HCT116 (cell line): ENCODE data around the gene SLC5A4. TPM values are rescaled to one million over a fixed set of nuclear protein-coding genes. Genes with fewer than 3 reads are reported as not detected.

ENCODE experiments used
- ATAC-seq: fragments of 200-7000 bp; cut with Tn5 transposase; 2 replicates; pipeline ENCODE4 v1.9.1; 2020; ENCODE audit warnings: mild to moderate bottlenecking, moderate library complexity
- BruUV-seq: library from RNA; stranded (reverse); fragments of 400-500 nt; replicated peaks from 2 replicates; lab custom pipeline; 2021; lab: Mats Ljungman, UMichigan
- CTCF ChIA-PET: fragments of 300-600 bp; sonication (Branson Sonifier 250); formaldehyde crosslinking; loops from one replicate; lab custom pipeline; 2021; ENCODE audit warnings: antibody characterized with exemption; lab: Charles Lee
- POLR2A ChIA-PET: fragments of 300-600, 350-600 bp; sonication (Branson Sonifier 250); formaldehyde crosslinking; loops from one replicate; lab custom pipeline; 2021; ENCODE audit warnings: antibody characterized with exemption; lab: Charles Lee
- RAD21 ChIA-PET, 2 experiments: fragments of 300-600 bp; sonication (Branson Sonifier 250); formaldehyde crosslinking; loops; one replicate each; lab custom pipeline; 2023; ENCODE audit warnings: low total read pairs in 2 of 2; ENCODE audit not compliant: uncharacterized antibody in 2 of 2, unreplicated experiment in 2 of 2, low non-redundant PET in 1 of 2; lab: Charles Lee
- DNase-seq: peaks from one replicate; pipeline ENCODE4 v3.0.0-alpha.2; 2010; ENCODE audit warnings: low read depth, low spot score
- H2AFZ ChIP-seq: fragments of 200-600 bp; shearing (Covaris generic), sonication (generic); 2 replicates; pipeline ENCODE4 v1.6.1; 2017; ENCODE audit warnings: low read depth, mixed run types, mixed read lengths, antibody characterized with exemption, low read length; ENCODE audit not compliant: poor library complexity, severe bottlenecking
- H3K27ac ChIP-seq: 2 replicates; pipeline ENCODE4 v1.5.1; 2012; ENCODE audit warnings: low read depth, low read length
- H3K27me3 ChIP-seq: fragments of 200-600 bp; sonication (generic); 2 replicates; pipeline ENCODE4 v1.6.1; 2016; ENCODE audit warnings: mixed run types, low read length, mixed read lengths; ENCODE audit not compliant: insufficient read depth
- H3K36me3 ChIP-seq, 2 experiments: fragments of 200-500 bp in 1 of 2; fragments of 200-600 bp in 1 of 2; sonication (Bioruptor generic) in 1 of 2; sonication (generic) in 1 of 2; 2 replicates each; pipeline versions ENCODE4 v1.5.1 to v1.6.1; 2014 to 2016; ENCODE audit warnings: low read length in 2 of 2, inconsistent platforms in 1 of 2, mixed read lengths in 1 of 2, mixed run types in 1 of 2; ENCODE audit not compliant: insufficient read depth in 2 of 2, control insufficient read depth in 1 of 2
- H3K4me1 ChIP-seq, 2 experiments: fragments of 200-600 bp in 1 of 2; sonication (generic) in 1 of 2; 2 replicates each; pipeline versions ENCODE4 v1.5.1 to v1.6.1; 2012 to 2017; ENCODE audit warnings: low read length in 2 of 2, inconsistent platforms in 1 of 2, mild to moderate bottlenecking in 1 of 2, mixed read lengths in 1 of 2, mixed run types in 1 of 2, moderate library complexity in 1 of 2; ENCODE audit not compliant: insufficient read depth in 2 of 2, control insufficient read depth in 1 of 2
- H3K4me2 ChIP-seq: fragments of 200-600 bp; sonication (generic); 2 replicates; pipeline ENCODE4 v1.6.1; 2017; ENCODE audit warnings: mixed run types, low read length, mixed read lengths
- H3K4me3 ChIP-seq, 2 experiments: fragments of 200-600 bp in 1 of 2; sonication (generic) in 1 of 2; replicated peaks in 1 of 2; 2 replicates each; pipeline ENCODE4 v1.5.1; 2011 to 2016; ENCODE audit warnings: low read length in 2 of 2, control low read depth in 1 of 2, low read depth in 1 of 2, mild to moderate bottlenecking in 1 of 2, mixed read lengths in 1 of 2, mixed run types in 1 of 2
- H3K79me2 ChIP-seq: fragments of 200-600 bp; sonication (generic); 2 replicates; pipeline ENCODE4 v1.6.1; 2017; ENCODE audit warnings: mild to moderate bottlenecking, mixed run types, low read length, moderate library complexity, mixed read lengths; ENCODE audit not compliant: insufficient read depth
- H3K9ac ChIP-seq: fragments of 200-600 bp; sonication (generic); 2 replicates; pipeline ENCODE4 v1.6.1; 2016; ENCODE audit warnings: low read length, mixed read lengths
- H3K9me2 ChIP-seq: fragments of 200-600 bp; sonication (generic), shearing (Covaris generic); 2 replicates; pipeline ENCODE4 v1.6.1; 2017; ENCODE audit warnings: mixed run types, mild to moderate bottlenecking, moderate library complexity; ENCODE audit not compliant: insufficient read depth
- H3K9me3 ChIP-seq, 2 experiments: fragments of 200-500 bp in 1 of 2; fragments of 200-600 bp in 1 of 2; sonication (Bioruptor generic) in 1 of 2; sonication (generic) in 1 of 2; 2 replicates each; pipeline ENCODE4 v1.6.1; 2014 to 2017; ENCODE audit warnings: low read length in 2 of 2, mixed read lengths in 2 of 2, inconsistent platforms in 1 of 2, low read depth in 1 of 2, mild to moderate bottlenecking in 1 of 2, mixed run types in 1 of 2, moderate library complexity in 1 of 2; ENCODE audit not compliant: control insufficient read depth in 1 of 2, insufficient read depth in 1 of 2
- H4K20me1 ChIP-seq: fragments of 200-600 bp; sonication (generic), shearing (Covaris generic); 2 replicates; pipeline ENCODE4 v1.6.1; 2017; ENCODE audit warnings: mixed run types, mild to moderate bottlenecking, moderate library complexity; ENCODE audit not compliant: insufficient read depth
- CBX3 ChIP-seq: IDR thresholded peaks from 2 replicates; pipeline ENCODE4 v1.6.1; 2012; ENCODE audit warnings: low read depth
- EGR1 ChIP-seq: IDR thresholded peaks from 2 replicates; pipeline ENCODE4 v1.6.1; 2012; ENCODE audit warnings: low read depth
- EZH2 ChIP-seq: fragments of 200-600 bp; sonication (generic); IDR thresholded peaks from 2 replicates; pipeline ENCODE4 v1.6.1; 2017; ENCODE audit warnings: antibody characterized with exemption, mixed run types
- FOSL1 ChIP-seq: IDR thresholded peaks from 2 replicates; pipeline ENCODE4 v1.6.1; 2012; ENCODE audit warnings: low read depth
- JUND ChIP-seq: IDR thresholded peaks from 2 replicates; pipeline ENCODE4 v1.6.1; 2012
- MAX ChIP-seq: IDR thresholded peaks from 2 replicates; pipeline ENCODE4 v1.6.1; 2012
- POLR2A ChIP-seq: IDR thresholded peaks from 2 replicates; pipeline ENCODE4 v1.7.0; 2011; ENCODE audit warnings: borderline replicate concordance; ENCODE audit not compliant: insufficient read depth, insufficient read length; ENCODE audit errors: extremely low read depth
- RAD21 ChIP-seq: IDR thresholded peaks from 2 replicates; pipeline ENCODE4 v1.6.1; 2012; ENCODE audit warnings: low read depth, mild to moderate bottlenecking
- SP1 ChIP-seq: IDR thresholded peaks from 2 replicates; pipeline ENCODE4 v1.6.1; 2012; ENCODE audit warnings: low read depth
- TCF7L2 ChIP-seq: IDR thresholded peaks from 2 replicates; pipeline ENCODE4 v1.7.0; 2011; ENCODE audit warnings: borderline replicate concordance, inconsistent platforms; ENCODE audit not compliant: insufficient read depth, insufficient read length; ENCODE audit errors: extremely low read depth
- ZBTB33 ChIP-seq: IDR thresholded peaks from 2 replicates; pipeline ENCODE4 v1.6.1; 2011; ENCODE audit warnings: mild to moderate bottlenecking, low read length, moderate library complexity; ENCODE audit not compliant: insufficient replicate concordance; ENCODE audit errors: extremely low read depth
- ZFX ChIP-seq: fragments of 450-650 bp; IDR thresholded peaks from 2 replicates; pipeline ENCODE4 v1.6.1; 2017
- intact Hi-C: fragments of 100-400 bp; cut with micrococcal nuclease; formaldehyde crosslinking; loops from 2 replicates; pipeline ENCODE4 v1.10.0; 2022
- total RNA-seq: library from RNA; stranded (reverse); gene quantifications from one replicate; pipeline ENCODE4 v1.2.1, GENCODE V29; 2021; ENCODE audit not compliant: unreplicated experiment

SLC5A4 gene
- total RNA-seq, 1 experiment from 2014 or later = 0.22 TPM

- Histone ChIP-seq H3K27ac (no peak overlapping the region), H3K79me2 (no peaks in the 10 kb centered on the region), H3K36me3 (no peaks in the 10 kb centered on the region), H3K4me1 (no peaks in the 10 kb centered on the region), H3K27me3 (no peaks in the 10 kb centered on the region), H3K9me3 (no peaks in the 10 kb centered on the region), H4K20me1 (no peaks in the 10 kb centered on the region), H3K4me3 (no peak overlapping the region), H2AFZ (no peak overlapping the region), H3K9me2 (no peaks in the 10 kb centered on the region), H3K4me2 (no peak overlapping the region), H3K9ac (no peak overlapping the region)
- ChIA-PET POLR2A (no interaction called here), RAD21 (no interaction called here), CTCF (interaction anchor here (1.5 to 3.0 kb wide), 2 partner anchors 17 to 279 kb away, joined by 3 to 11 read pairs; no protein-coding TSS in a partner anchor)
- ATAC-seq (no peak), DNase-seq (no peak)
- intact Hi-C loops = no loop called here
- no TSS peak for BruUV-seq
- TF ChIP-seq EZH2 (no peak), ZFX (no peak), EGR1 (no peak), ZBTB33 (no peak), POLR2A (no peak), SP1 (no peak), RAD21 (no peak), JUND (no peak), MAX (no peak)
These were observed 5.9 kb downstream of the SLC5A4 start for GRCh38 chr22:32249231-32249630.

- CTCF ChIA-PET = interaction anchor here (3.0 kb wide), 1 partner anchor 18 kb away, joined by 11 read pairs; no protein-coding TSS in a partner anchor
- no peaks in the 10 kb centered on the region for H3K9me3 ChIP-seq
- no peaks in the 10 kb centered on the region for H3K9me2 ChIP-seq
- H3K36me3 ChIP-seq = no peaks in the 10 kb centered on the region
- H3K9ac ChIP-seq = no peak overlapping the region
- no peak overlapping the region for H3K27ac ChIP-seq
- no peaks in the 10 kb centered on the region for H3K27me3 ChIP-seq
- intact Hi-C loops = no loop called here
- TF ChIP-seq FOSL1 (no peak), TCF7L2 (no peak), MAX (no peak), CBX3 (no peak)
- TF ChIP-seq, all 23 proteins: peak for 0
- BruUV-seq = no TSS peak
- H2AFZ ChIP-seq = no peak overlapping the region
- H4K20me1 ChIP-seq = no peaks in the 10 kb centered on the region
- DNase-seq = no peak
- ChIA-PET RAD21 (no interaction called here), POLR2A (no interaction called here)
- no peak overlapping the region for H3K4me3 ChIP-seq
- no peak for ATAC-seq
- H3K4me1 ChIP-seq = no peaks in the 10 kb centered on the region
- H3K4me2 ChIP-seq = no peak overlapping the region
- H3K79me2 ChIP-seq = no peaks in the 10 kb centered on the region
These were observed 6.9 kb downstream of the SLC5A4 start for GRCh38 chr22:32248276-32248675.
